Esophagus muscularis mucosa (tissue), 4 donors: ENCODE results near the gene CNTFR. TPM values are rescaled to one million over a fixed set of nuclear protein-coding genes. Genes with fewer than 3 reads are reported as not detected.

Experiments
- DNase-seq: peaks from one replicate; pipeline ENCODE4 v3.0.0-alpha.2; 2017; ENCODE audit errors: extremely low spot score
- H3K27ac ChIP-seq, 4 donors: fragments of 200-600 bp; sonication (generic); replicated peaks in 1 of 4; 1 replicate in 3 of 4; 2 replicates in 1 of 4; pipeline ENCODE4 v1.5.1; 2016 to 2019; ENCODE audit warnings: mild to moderate bottlenecking in 1 of 4
- H3K27me3 ChIP-seq, 4 donors: fragments of 200-600 bp; sonication (generic); one replicate each; pipeline versions ENCODE4 v1.5.1 to v1.6.0; 2016 to 2019
- H3K36me3 ChIP-seq, 4 donors: fragments of 200-600 bp; sonication (generic); one replicate each; pipeline ENCODE4 v1.5.1; 2016 to 2019
- H3K4me1 ChIP-seq, 4 donors: fragments of 200-600 bp; sonication (generic); one replicate each; pipeline ENCODE4 v1.5.1; 2016 to 2019
- H3K4me3 ChIP-seq, 4 donors: fragments of 200-600 bp; sonication (generic); 1 replicate in 2 of 4; 2 replicates in 2 of 4; pipeline ENCODE4 v1.5.1; 2016 to 2019; ENCODE audit warnings: mild to moderate bottlenecking in 4 of 4, moderate library complexity in 1 of 4
- H3K9me3 ChIP-seq, 4 donors: fragments of 200-600 bp; sonication (generic); 1 replicate in 3 of 4; 2 replicates in 1 of 4; pipeline ENCODE4 v1.5.1; 2016 to 2019
- CTCF ChIP-seq, 3 experiments: fragments of 200-600 bp in 2 of 3; fragments of 450-650 bp in 1 of 3; sonication (generic) in 2 of 3; IDR thresholded peaks; one replicate each; pipeline ENCODE4 v1.5.1; 2017 to 2019; ENCODE audit warnings: antibody characterized with exemption in 3 of 3, mild to moderate bottlenecking in 2 of 3, moderate library complexity in 1 of 3
- EP300 ChIP-seq: sonication (generic); formaldehyde crosslinking; IDR thresholded peaks from one replicate; pipeline ENCODE4 v1.6.1; 2017; ENCODE audit warnings: antibody characterized with exemption
- POLR2A ChIP-seq: fragments of 450-650 bp; IDR thresholded peaks from one replicate; pipeline ENCODE4 v1.6.1; 2017; ENCODE audit warnings: antibody characterized with exemption, moderate library complexity, mild to moderate bottlenecking, low read depth
- POLR2AphosphoS5 ChIP-seq, 2 donors: sonication (generic); formaldehyde crosslinking; IDR thresholded peaks; one replicate each; pipeline ENCODE4 v1.6.1; 2017; ENCODE audit warnings: antibody characterized with exemption in 2 of 2
- WGBS: methylation state at CpG from one replicate; pipeline ENCODE4 v1.1.5; 2018; 5-methylcytosine and 5-hydroxymethylcytosine counted together
- intact Hi-C: fragments of 100-400 bp; cut with DNase I; formaldehyde crosslinking; loops from one replicate; pipeline ENCODE4 v1.15.1; 2023
- total RNA-seq, 4 donors: library from RNA; depleted of rRNA; stranded (reverse); fragments of >200 nt; gene quantifications; one replicate each; pipeline versions ENCODE4 v1.1.0 to v1.2.1, GENCODE V29; 2016

Gene CNTFR
- total RNA-seq, 4 donors from 2014 or later: 1.2 to 3.8 (median 2.7) TPM

GRCh38 chr9:34603610-34604231, 14.2 kb upstream of the CNTFR start:
- Histone ChIP-seq H3K27ac (no peak overlapping the region), H3K36me3 (no peaks in the 10 kb centered on the region), H3K4me3 (no peak overlapping the region), H3K9me3 (no peaks in the 10 kb centered on the region), H3K4me1 (peaks cover 0 to 7% (median 0%) of the 10 kb centered on the region in 4 donors), H3K27me3 (no peaks in the 10 kb centered on the region)
- WGBS: 49% methylated on average over 4 of the region's 4 CpGs
- DNase-seq: no peak
- intact Hi-C loops: loop anchor here (10.0 kb wide), 1 partner anchor 269 kb away; no protein-coding TSS in a partner anchor
- peak in 1 of 2 donors; percentile 39 for TF ChIP-seq POLR2AphosphoS5 (IDR thresholded peaks at IDR 0.05)
- peak; percentile 88 to 97 (median 91) for TF ChIP-seq CTCF (IDR thresholded peaks at IDR 0.05)
- TF ChIP-seq EP300: no peak

- H3K27ac ChIP-seq: no peak overlapping the region
- no peak for TF ChIP-seq POLR2AphosphoS5 (IDR thresholded peaks at IDR 0.05)
- TF ChIP-seq CTCF (IDR thresholded peaks at IDR 0.05): no peak
- TF ChIP-seq EP300: no peak
- TF ChIP-seq POLR2A: no peak
- H3K4me1 ChIP-seq: peaks cover 0 to 7% (median 0%) of the 10 kb centered on the region in 4 donors
- intact Hi-C loops: loop anchor here (10.0 kb wide), 1 partner anchor 267 kb away; no protein-coding TSS in a partner anchor
- no peak overlapping the region for H3K4me3 ChIP-seq
- H3K27me3 ChIP-seq: no peaks in the 10 kb centered on the region
- no peaks in the 10 kb centered on the region for H3K36me3 ChIP-seq
- 78% methylated on average over 6 of the region's 6 CpGs for WGBS
- no peaks in the 10 kb centered on the region for H3K9me3 ChIP-seq
- DNase-seq: no peak
These were observed 12.5 kb upstream of the CNTFR start for GRCh38 chr9:34601937-34602573.

- TF ChIP-seq CTCF (IDR thresholded peaks at IDR 0.05) (no peak), EP300 (no peak), POLR2A (no peak), POLR2AphosphoS5 (IDR thresholded peaks at IDR 0.05) (no peak)
- intact Hi-C loops: loop anchor here (10.0 kb wide), 1 partner anchor 266 kb away; no protein-coding TSS in a partner anchor
- DNase-seq: no peak
- Histone ChIP-seq H3K27ac (no peak overlapping the region), H3K4me1 (peaks cover 0 to 7% (median 0%) of the 10 kb centered on the region in 4 donors), H3K36me3 (no peaks in the 10 kb centered on the region), H3K9me3 (no peaks in the 10 kb centered on the region), H3K27me3 (no peaks in the 10 kb centered on the region), H3K4me3 (no peak overlapping the region)
- WGBS: 0% methylated on average over 1 of the region's 1 CpG
These were observed 11.4 kb upstream of the CNTFR start for GRCh38 chr9:34600908-34601307.

GRCh38 chr9:34599546-34599945, 10.0 kb upstream of the CNTFR start:
- H3K27me3 ChIP-seq: peaks cover 0 to under 1% (median 0%) of the 10 kb centered on the region in 4 donors
- H3K4me3 ChIP-seq: no peak overlapping the region
- H3K36me3 ChIP-seq: no peaks in the 10 kb centered on the region
- no peak for DNase-seq
- no peak overlapping the region for H3K27ac ChIP-seq
- TF ChIP-seq CTCF (IDR thresholded peaks at IDR 0.05): no peak
- no peak for TF ChIP-seq POLR2AphosphoS5 (IDR thresholded peaks at IDR 0.05)
- peaks cover 0 to 8% (median under 1%) of the 10 kb centered on the region in 4 donors for H3K4me1 ChIP-seq
- H3K9me3 ChIP-seq: no peaks in the 10 kb centered on the region
- 67% methylated on average over 1 of the region's 1 CpG for WGBS
- intact Hi-C loops: loop anchor here (10.0 kb wide), 2 partner anchors 55 to 165 kb away; partner anchors contain the start of gene IL11RA
